ENCODE data around the gene COL3A1.

Gene COL3A1

GRCh38 chr2:188970211-188970610 lies 4.0 kb upstream of the COL3A1 start:
- no peak overlapping the region for H3K4me3 ChIP-seq (ENCODE audit: low read depth, low read length)
- DNase-seq (ENCODE audit: low read depth, low spot score): no peak
- in situ Hi-C loops (cut with HindIII; ENCODE audit: low sequenced_read_pairs): no loop called here
- TF ChIP-seq, protein P1, sequence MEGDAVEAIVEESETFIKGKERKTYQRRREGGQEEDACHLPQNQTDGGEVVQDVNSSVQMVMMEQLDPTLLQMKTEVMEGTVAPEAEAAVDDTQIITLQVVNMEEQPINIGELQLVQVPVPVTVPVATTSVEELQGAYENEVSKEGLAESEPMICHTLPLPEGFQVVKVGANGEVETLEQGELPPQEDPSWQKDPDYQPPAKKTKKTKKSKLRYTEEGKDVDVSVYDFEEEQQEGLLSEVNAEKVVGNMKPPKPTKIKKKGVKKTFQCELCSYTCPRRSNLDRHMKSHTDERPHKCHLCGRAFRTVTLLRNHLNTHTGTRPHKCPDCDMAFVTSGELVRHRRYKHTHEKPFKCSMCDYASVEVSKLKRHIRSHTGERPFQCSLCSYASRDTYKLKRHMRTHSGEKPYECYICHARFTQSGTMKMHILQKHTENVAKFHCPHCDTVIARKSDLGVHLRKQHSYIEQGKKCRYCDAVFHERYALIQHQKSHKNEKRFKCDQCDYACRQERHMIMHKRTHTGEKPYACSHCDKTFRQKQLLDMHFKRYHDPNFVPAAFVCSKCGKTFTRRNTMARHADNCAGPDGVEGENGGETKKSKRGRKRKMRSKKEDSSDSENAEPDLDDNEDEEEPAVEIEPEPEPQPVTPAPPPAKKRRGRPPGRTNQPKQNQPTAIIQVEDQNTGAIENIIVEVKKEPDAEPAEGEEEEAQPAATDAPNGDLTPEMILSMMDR (IDR thresholded peaks at IDR 0.05; ENCODE audit: low read depth, low read length): no peak

DNA sequence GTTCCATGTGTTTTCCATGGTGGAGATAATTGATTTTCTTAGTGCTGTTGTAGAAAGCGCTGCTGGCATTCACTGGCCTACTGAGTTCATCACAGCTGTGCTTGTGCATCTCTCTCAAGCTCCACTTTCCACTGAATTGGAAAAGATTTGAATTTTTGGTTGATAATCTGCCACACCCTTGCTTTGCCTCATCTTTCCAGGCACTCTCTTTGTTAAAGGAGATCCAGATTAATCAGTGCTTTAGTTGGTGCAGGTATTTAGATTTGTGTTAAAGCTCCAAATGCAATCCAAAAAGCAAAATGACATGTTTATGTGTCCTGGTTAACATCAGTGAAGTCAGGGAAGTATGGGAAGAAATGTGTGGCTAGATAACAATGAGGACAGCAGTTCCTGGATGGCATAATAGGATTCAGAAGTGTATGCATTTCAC lies 2.7 kb upstream of the COL3A1 start:
- no peak for DNase-seq (ENCODE audit: low read depth, low spot score)
- no peak overlapping the region for H3K4me3 ChIP-seq (ENCODE audit: low read depth, low read length)
- in situ Hi-C loops (cut with HindIII; ENCODE audit: low sequenced_read_pairs): no loop called here
- TF ChIP-seq, protein P1 (IDR thresholded peaks at IDR 0.05; ENCODE audit: low read depth, low read length): no peak

DNA sequence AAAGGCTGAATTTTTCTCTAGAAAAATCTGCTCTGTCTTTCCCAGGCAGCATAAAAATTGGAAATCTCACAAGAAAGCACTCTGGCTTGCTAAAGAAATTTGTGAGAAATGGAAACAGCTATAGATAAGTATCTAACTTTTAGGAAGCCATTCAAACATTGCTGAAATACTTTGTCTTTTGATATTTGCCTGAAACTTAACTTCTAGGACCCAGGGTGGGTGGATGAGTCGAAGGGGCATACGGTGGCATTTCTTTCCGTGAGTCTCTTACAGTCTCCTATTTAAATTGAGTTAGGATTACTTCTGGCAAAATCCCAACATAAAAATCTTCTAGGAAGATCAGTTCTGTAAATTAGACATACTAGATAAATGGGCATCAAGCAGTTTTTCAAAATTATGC lies 532 bp upstream of the COL3A1 start:
- DNase-seq (ENCODE audit: low read depth, low spot score): no peak
- peak overlapping the region; percentile 20 for H3K4me3 ChIP-seq (ENCODE audit: low read depth, low read length)
- TF ChIP-seq, protein P1 (IDR thresholded peaks at IDR 0.05; ENCODE audit: low read depth, low read length): no peak
- in situ Hi-C loops (cut with HindIII; ENCODE audit: low sequenced_read_pairs): no loop called here

GRCh38 chr2:188975497-188976102 lies 1.4 kb downstream of the COL3A1 start:
- in situ Hi-C loops (cut with HindIII; ENCODE audit: low sequenced_read_pairs): no loop called here
- peak overlapping the region; percentile 56 for H3K4me3 ChIP-seq (ENCODE audit: low read depth, low read length)
- peak; percentile 87 for DNase-seq (ENCODE audit: low read depth, low spot score)
- TF ChIP-seq, protein P1 (IDR thresholded peaks at IDR 0.05; ENCODE audit: low read depth, low read length): no peak

DNA sequence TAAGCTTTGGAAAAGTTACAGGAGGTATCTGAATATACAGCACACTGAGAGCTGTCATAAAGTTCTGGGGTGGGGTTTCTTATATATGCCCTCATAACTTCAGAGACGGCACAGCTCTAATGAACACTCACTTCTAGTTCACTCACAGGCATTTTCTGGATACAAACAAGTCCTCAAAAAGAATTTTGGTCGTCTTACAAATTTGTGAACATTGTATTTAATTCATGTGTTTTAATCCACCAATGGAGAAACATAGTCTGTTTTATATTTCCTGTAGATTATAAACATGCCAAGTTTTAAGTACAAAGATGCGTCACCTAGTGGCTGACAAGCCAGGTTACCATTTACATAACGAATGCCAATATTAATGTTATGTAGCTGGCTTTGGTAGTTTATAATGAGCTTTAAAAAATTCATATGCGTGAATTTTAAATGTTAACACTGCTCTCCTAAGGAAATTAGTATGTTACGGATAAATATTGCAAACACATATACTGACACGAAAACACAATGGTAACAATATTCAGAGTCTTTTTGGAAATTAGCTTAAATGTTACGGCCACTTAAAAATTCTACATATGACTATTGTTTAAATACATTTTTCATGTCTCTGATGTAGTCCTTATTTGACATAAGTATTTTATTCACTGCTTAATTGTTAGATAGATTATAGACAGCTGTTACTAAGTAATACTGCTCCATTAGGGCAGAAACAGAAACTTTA lies 2.5 kb downstream of the COL3A1 start:
- DNase-seq (ENCODE audit: low read depth, low spot score): peak; percentile 54
- TF ChIP-seq, protein P1 (IDR thresholded peaks at IDR 0.05; ENCODE audit: low read depth, low read length): peak; percentile 49
- peak overlapping the region; percentile 56 for H3K4me3 ChIP-seq (ENCODE audit: low read depth, low read length)
- in situ Hi-C loops (cut with HindIII; ENCODE audit: low sequenced_read_pairs): no loop called here

DNA sequence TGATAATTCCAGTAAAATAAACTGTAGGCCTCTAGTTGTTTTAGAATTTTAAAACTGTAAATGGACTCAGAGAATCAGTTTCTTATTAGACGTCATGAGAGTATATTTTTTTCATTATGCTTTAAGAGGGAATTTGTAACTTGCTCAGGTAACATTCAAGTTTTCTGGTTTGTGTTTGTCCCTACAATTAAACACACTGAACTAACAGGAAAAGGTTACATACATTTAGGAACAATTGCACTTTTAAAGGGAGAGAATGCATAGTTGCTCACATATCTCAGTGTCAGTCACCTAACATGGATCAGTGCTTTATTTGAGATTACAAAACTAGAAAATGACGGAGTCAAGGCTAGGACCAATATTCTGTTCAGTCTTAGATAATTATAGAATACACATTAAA lies 3.1 kb downstream of the COL3A1 start:
- TF ChIP-seq, protein P1 (IDR thresholded peaks at IDR 0.05; ENCODE audit: low read depth, low read length): no peak
- in situ Hi-C loops (cut with HindIII; ENCODE audit: low sequenced_read_pairs): no loop called here
- DNase-seq (ENCODE audit: low read depth, low spot score): no peak
- peak overlapping the region; percentile 56 for H3K4me3 ChIP-seq (ENCODE audit: low read depth, low read length)
